WTC11 (cell line): ENCODE results near the gene MACROH2A2.

Experiments
- AR ChIP-seq: fragments of 250-450 bp; sonication (Bioruptor Pico); IDR thresholded peaks from 2 replicates; pipeline ENCODE4 v1.9.0; 2021; ENCODE audit warnings: mild to moderate bottlenecking
- ATF2 ChIP-seq: sonication (generic); formaldehyde crosslinking; IDR thresholded peaks from 2 replicates; pipeline ENCODE4 v1.8.1; 2022; ENCODE audit warnings: low read depth, missing genetic modification reagents, borderline replicate concordance
- CTCF ChIP-seq: fragments of 200-600 bp; IDR thresholded peaks from 2 replicates; pipeline ENCODE4 v1.8.0; 2022; ENCODE audit warnings: antibody characterized with exemption
- E2F4 ChIP-seq: sonication (generic); formaldehyde crosslinking; IDR thresholded peaks from 2 replicates; pipeline ENCODE4 v1.8.1; 2022; ENCODE audit warnings: low read depth, mild to moderate bottlenecking, moderate library complexity, missing genetic modification reagents, borderline replicate concordance
- ELF4 ChIP-seq: sonication (generic); formaldehyde crosslinking; IDR thresholded peaks from 2 replicates; pipeline ENCODE4 v1.8.1; 2022; ENCODE audit warnings: low read depth, mild to moderate bottlenecking, moderate library complexity, missing genetic modification reagents
- IRF1 ChIP-seq: sonication (generic); formaldehyde crosslinking; IDR thresholded peaks from 2 replicates; pipeline ENCODE4 v1.8.0; 2023; ENCODE audit warnings: missing genetic modification reagents
- JUN ChIP-seq: sonication (generic); formaldehyde crosslinking; IDR thresholded peaks from 2 replicates; pipeline ENCODE4 v1.8.0; 2023; ENCODE audit warnings: mild to moderate bottlenecking, missing genetic modification reagents
- MLX ChIP-seq: sonication (generic); formaldehyde crosslinking; IDR thresholded peaks from 2 replicates; pipeline ENCODE4 v1.8.1; 2023; ENCODE audit warnings: mild to moderate bottlenecking, missing genetic modification reagents, moderate library complexity
- NFE2L1 ChIP-seq: sonication (generic); formaldehyde crosslinking; IDR thresholded peaks from 2 replicates; pipeline ENCODE4 v1.8.1; 2023; ENCODE audit warnings: missing genetic modification reagents
- NR2C2 ChIP-seq: sonication (generic); formaldehyde crosslinking; IDR thresholded peaks from 2 replicates; pipeline ENCODE4 v1.8.0; 2022; ENCODE audit warnings: mild to moderate bottlenecking, missing genetic modification reagents
- PREB ChIP-seq: sonication (generic); formaldehyde crosslinking; IDR thresholded peaks from 2 replicates; pipeline ENCODE4 v1.8.1; 2022; ENCODE audit warnings: mild to moderate bottlenecking, missing genetic modification reagents, moderate library complexity, borderline replicate concordance
- SMAD3 ChIP-seq: sonication (generic); formaldehyde crosslinking; IDR thresholded peaks from 2 replicates; pipeline ENCODE4 v1.8.0; 2022; ENCODE audit warnings: missing genetic modification reagents, mild to moderate bottlenecking, borderline replicate concordance
- USF1 ChIP-seq: sonication (generic); formaldehyde crosslinking; IDR thresholded peaks from 2 replicates; pipeline ENCODE4 v1.8.0; 2022; ENCODE audit warnings: mild to moderate bottlenecking, missing genetic modification reagents
- ZNF671 ChIP-seq: fragments of 250-450 bp; sonication (Bioruptor Pico); IDR thresholded peaks from 2 replicates; pipeline ENCODE4 v1.8.0; 2021; ENCODE audit warnings: mild to moderate bottlenecking

- TF ChIP-seq NR2C2 (CRISPR knock-in tag) (no peak), CTCF (no peak), PREB (CRISPR knock-in tag) (no peak), AR (CRISPR knock-in tag) (no peak), JUN (CRISPR knock-in tag) (no peak), USF1 (CRISPR knock-in tag) (no peak), ELF4 (no peak), MLX (CRISPR knock-in tag) (no peak), NFE2L1 (no peak), E2F4 (no peak), SMAD3 (CRISPR knock-in tag) (no peak), ATF2 (no peak), ZNF671 (CRISPR knock-in tag) (no peak), IRF1 (CRISPR knock-in tag) (no peak)
These were observed 35.1 kb downstream of the MACROH2A2 start for GRCh38 chr10:70087616-70088307.
